ENCODE measurements around the gene MIOS. TPM values are rescaled to one million over a fixed set of nuclear protein-coding genes. Genes with fewer than 3 reads are reported as not detected.

Gene MIOS
- total RNA-seq, 1 donor from 2014 or later: 30.9 TPM

DNA sequence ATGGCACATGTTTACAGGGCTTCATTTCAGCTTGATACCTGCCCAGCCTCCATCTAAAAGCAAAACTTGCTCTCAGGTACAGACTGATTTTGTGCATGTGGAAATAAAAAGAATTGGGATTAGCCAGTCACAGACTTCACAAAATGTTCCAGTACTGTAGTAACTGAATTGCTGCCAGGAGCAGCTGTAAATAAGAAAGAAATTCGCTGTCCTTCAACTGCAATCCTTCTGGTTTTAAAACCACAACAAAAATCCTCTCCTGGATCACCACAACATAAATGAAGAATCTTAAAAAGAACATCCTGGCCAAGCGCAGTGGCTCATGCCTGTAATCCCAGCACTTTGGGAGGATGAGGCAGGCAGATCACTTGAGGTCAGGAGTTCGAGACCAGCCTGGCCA lies 3.9 kb upstream of the MIOS start:
- Mint-ChIP-seq H3K9me3 (ENCODE audit: unreplicated experiment) (peaks cover under 1% of the 10 kb centered on the region), H3K36me3 (ENCODE audit: unreplicated experiment) (peaks cover 9% of the 10 kb centered on the region), H3K4me3 (ENCODE audit: unreplicated experiment) (no peak overlapping the region), H3K4me1 (ENCODE audit: low read depth, unreplicated experiment) (no peaks in the 10 kb centered on the region), H3K27me3 (ENCODE audit: unreplicated experiment) (no peaks in the 10 kb centered on the region), H3K27ac (ENCODE audit: unreplicated experiment) (no peak overlapping the region)
- no peak for DNase-seq
- TF ChIP-seq CTCF (IDR thresholded peaks at IDR 0.05; ENCODE audit: partially characterized antibody, unreplicated experiment): no peak

DNA sequence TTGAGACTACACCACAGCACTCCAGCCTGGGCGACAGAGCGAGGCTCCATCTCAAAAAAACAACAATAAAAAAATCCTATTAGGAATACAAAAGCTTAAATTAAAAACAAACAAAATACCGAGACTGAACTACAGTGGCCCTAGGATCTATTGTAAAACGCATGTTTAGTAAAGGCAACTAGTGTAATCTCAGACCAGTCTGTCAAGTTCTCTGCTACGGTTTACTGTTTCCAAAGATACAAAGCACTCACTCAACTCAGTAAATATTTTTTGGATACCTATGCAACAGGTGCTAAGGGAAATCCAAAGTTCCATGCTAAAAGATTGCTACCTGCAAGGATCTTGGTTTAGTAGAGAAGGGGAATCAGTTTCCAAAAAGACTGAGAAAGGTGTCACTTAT lies 3.4 kb upstream of the MIOS start:
- no peak overlapping the region for H3K27ac Mint-ChIP-seq (ENCODE audit: unreplicated experiment)

GRCh38 chr7:7563813-7564212 lies 2.9 kb upstream of the MIOS start:
- Mint-ChIP-seq H3K4me3 (ENCODE audit: unreplicated experiment) (no peak overlapping the region), H3K36me3 (ENCODE audit: unreplicated experiment) (no peaks in the 10 kb centered on the region), H3K27ac (ENCODE audit: unreplicated experiment) (no peak overlapping the region), H3K9me3 (ENCODE audit: unreplicated experiment) (no peaks in the 10 kb centered on the region), H3K27me3 (ENCODE audit: unreplicated experiment) (no peaks in the 10 kb centered on the region), H3K4me1 (ENCODE audit: low read depth, unreplicated experiment) (peaks cover 8% of the 10 kb centered on the region)
- no peak for DNase-seq
- TF ChIP-seq CTCF (IDR thresholded peaks at IDR 0.05; ENCODE audit: partially characterized antibody, unreplicated experiment): no peak

More for the DNA sequence above, 3.4 kb upstream of the MIOS start:
- Mint-ChIP-seq H3K4me1 (ENCODE audit: low read depth, unreplicated experiment) (peaks cover 4% of the 10 kb centered on the region), H3K27me3 (ENCODE audit: unreplicated experiment) (no peaks in the 10 kb centered on the region), H3K36me3 (ENCODE audit: unreplicated experiment) (peaks cover 3% of the 10 kb centered on the region), H3K9me3 (ENCODE audit: unreplicated experiment) (no peaks in the 10 kb centered on the region), H3K4me3 (ENCODE audit: unreplicated experiment) (no peak overlapping the region)
- DNase-seq: no peak
- no peak for TF ChIP-seq CTCF (IDR thresholded peaks at IDR 0.05; ENCODE audit: partially characterized antibody, unreplicated experiment)

- TF ChIP-seq CTCF (IDR thresholded peaks at IDR 0.05; ENCODE audit: partially characterized antibody, unreplicated experiment): no peak
- Mint-ChIP-seq H3K4me3 (ENCODE audit: unreplicated experiment) (no peak overlapping the region), H3K4me1 (ENCODE audit: low read depth, unreplicated experiment) (peaks cover 11% of the 10 kb centered on the region), H3K36me3 (ENCODE audit: unreplicated experiment) (peaks cover 1% of the 10 kb centered on the region), H3K27ac (ENCODE audit: unreplicated experiment) (no peak overlapping the region), H3K9me3 (ENCODE audit: unreplicated experiment) (peaks cover under 1% of the 10 kb centered on the region), H3K27me3 (ENCODE audit: unreplicated experiment) (no peaks in the 10 kb centered on the region)
- DNase-seq: no peak
These were observed 2.3 kb upstream of the MIOS start for GRCh38 chr7:7564323-7564780.

DNA sequence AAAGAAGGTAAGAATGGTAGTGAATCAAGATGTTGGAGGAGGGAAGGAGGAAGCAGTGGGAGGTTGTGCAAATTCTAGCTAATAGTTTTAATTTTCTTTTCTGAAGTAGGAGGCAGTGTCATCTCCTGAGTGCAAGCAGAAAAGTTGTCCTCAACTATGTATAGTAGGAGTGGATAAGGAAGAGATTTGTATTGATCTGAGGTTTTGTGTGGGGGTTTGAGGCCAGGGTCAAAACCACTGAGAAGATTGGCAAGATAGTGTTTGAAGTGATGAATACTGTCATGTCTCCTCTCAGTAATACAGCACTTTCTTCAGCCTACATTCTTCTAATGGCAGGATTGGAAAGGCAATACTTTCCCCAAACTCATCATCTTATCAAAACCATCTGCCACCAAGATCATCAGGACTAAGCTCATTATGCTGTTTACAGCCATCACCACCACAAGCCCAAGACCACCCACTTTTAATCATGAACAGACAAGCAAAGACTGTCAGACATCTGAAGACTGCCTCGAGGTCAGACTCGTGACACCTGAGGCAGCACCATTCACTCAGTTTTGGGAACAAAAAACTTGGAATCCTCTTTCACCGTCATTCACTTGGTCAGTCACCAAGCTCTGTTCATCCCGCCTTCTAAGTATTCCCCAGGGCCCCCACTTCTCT lies 1.5 kb upstream of the MIOS start:
- no peak overlapping the region for H3K27ac Mint-ChIP-seq (ENCODE audit: unreplicated experiment)
- no peak for DNase-seq
- peaks cover 9% of the 10 kb centered on the region for H3K36me3 Mint-ChIP-seq (ENCODE audit: unreplicated experiment)
- no peak overlapping the region for H3K4me3 Mint-ChIP-seq (ENCODE audit: unreplicated experiment)
- no peak for TF ChIP-seq CTCF (IDR thresholded peaks at IDR 0.05; ENCODE audit: partially characterized antibody, unreplicated experiment)
- peaks cover 5% of the 10 kb centered on the region for H3K9me3 Mint-ChIP-seq (ENCODE audit: unreplicated experiment)
- H3K4me1 Mint-ChIP-seq (ENCODE audit: low read depth, unreplicated experiment): peaks cover 11% of the 10 kb centered on the region
- no peaks in the 10 kb centered on the region for H3K27me3 Mint-ChIP-seq (ENCODE audit: unreplicated experiment)
